SK-N-SH treated with all-trans-retinoic acid at 6 μM for 48 hours (cell line): ENCODE data around the gene GPC6.

Experiments used
- ATAC-seq: fragments of 200-7000 bp; cut with Tn5 transposase; 3 replicates; pipeline ENCODE4 v1.9.1; 2020; ENCODE audit warnings: mild to moderate bottlenecking, moderate library complexity
- ARNTL ChIP-seq: fragments of 450-650 bp; formaldehyde crosslinking; IDR thresholded peaks from 2 replicates; pipeline ENCODE4 v1.5.0; 2020; ENCODE audit warnings: low read depth, mild to moderate bottlenecking, moderate library complexity, borderline replicate concordance
- CREB5 ChIP-seq: fragments of 250-450 bp; sonication (Bioruptor Pico); IDR thresholded peaks from 2 replicates; pipeline ENCODE4 v1.5.1; 2020; ENCODE audit warnings: low read depth, mild to moderate bottlenecking, moderate library complexity
- CSRNP3 ChIP-seq: fragments of 250-450 bp; sonication (Bioruptor Pico); IDR thresholded peaks from 2 replicates; pipeline ENCODE4 v1.5.1; 2021; ENCODE audit warnings: mild to moderate bottlenecking, moderate library complexity
- ESRRG ChIP-seq: fragments of 250-450 bp; sonication (Bioruptor Pico); IDR thresholded peaks from 2 replicates; pipeline ENCODE4 v1.6.1; 2021; ENCODE audit warnings: mild to moderate bottlenecking
- GLIS3 ChIP-seq: fragments of 250-450 bp; sonication (Bioruptor Pico); IDR thresholded peaks from 2 replicates; pipeline ENCODE4 v1.5.0; 2020; ENCODE audit warnings: mild to moderate bottlenecking, moderate library complexity
- ISL1 ChIP-seq: fragments of 250-450 bp; sonication (Bioruptor Pico); IDR thresholded peaks from 2 replicates; pipeline ENCODE4 v2.1.2; 2022; ENCODE audit warnings: mild to moderate bottlenecking, moderate library complexity
- PATZ1 ChIP-seq: fragments of 250-450 bp; sonication (Bioruptor Pico); IDR thresholded peaks from 2 replicates; pipeline ENCODE4 v1.8.0; 2020; ENCODE audit warnings: mild to moderate bottlenecking, moderate library complexity, borderline replicate concordance
- POU6F1 ChIP-seq: fragments of 250-450 bp; sonication (Bioruptor Pico); IDR thresholded peaks from 2 replicates; pipeline ENCODE4 v1.8.0; 2021; ENCODE audit warnings: low read depth, mild to moderate bottlenecking, moderate library complexity, borderline replicate concordance
- PPARA ChIP-seq: fragments of 250-450 bp; sonication (Bioruptor Pico); IDR thresholded peaks from 2 replicates; pipeline ENCODE4 v1.5.0; 2020; ENCODE audit warnings: mild to moderate bottlenecking, borderline replicate concordance
- RARB ChIP-seq: fragments of 250-450 bp; sonication (Bioruptor Pico); IDR thresholded peaks from 2 replicates; pipeline ENCODE4 v1.8.0; 2021; ENCODE audit warnings: mild to moderate bottlenecking, moderate library complexity
- SNAI2 ChIP-seq: fragments of 250-450 bp; sonication (Bioruptor Pico); IDR thresholded peaks from 2 replicates; pipeline ENCODE4 v1.5.0; 2020; ENCODE audit warnings: mild to moderate bottlenecking, moderate library complexity
- TCF4 ChIP-seq: fragments of 250-450 bp; sonication (Bioruptor Pico); IDR thresholded peaks from 2 replicates; pipeline ENCODE4 v1.8.0; 2021; ENCODE audit warnings: mild to moderate bottlenecking, moderate library complexity, borderline replicate concordance
- ZC3H10 ChIP-seq: fragments of 250-450 bp; sonication (Bioruptor Pico); IDR thresholded peaks from 2 replicates; pipeline ENCODE4 v1.5.1; 2021; ENCODE audit warnings: mild to moderate bottlenecking, moderate library complexity
- ZFP3 ChIP-seq: fragments of 250-450 bp; sonication (Bioruptor Pico); IDR thresholded peaks from 2 replicates; pipeline ENCODE4 v1.5.0; 2020; ENCODE audit warnings: mild to moderate bottlenecking, moderate library complexity
- ZFP30 ChIP-seq: fragments of 450-650 bp; formaldehyde crosslinking; IDR thresholded peaks from 2 replicates; pipeline ENCODE4 v1.5.0; 2022; ENCODE audit warnings: mild to moderate bottlenecking, moderate library complexity
- ZNF565 ChIP-seq: fragments of 450-650 bp; formaldehyde crosslinking; conservative IDR thresholded peaks from 2 replicates; pipeline ENCODE4 v1.5.0; 2020; ENCODE audit warnings: low read depth, mild to moderate bottlenecking, moderate library complexity
- ZNF70 ChIP-seq: fragments of 450-650 bp; formaldehyde crosslinking; IDR thresholded peaks from 2 replicates; pipeline ENCODE4 v1.5.0; 2020; ENCODE audit warnings: mild to moderate bottlenecking, moderate library complexity
- ZNF8 ChIP-seq: fragments of 450-650 bp; formaldehyde crosslinking; IDR thresholded peaks from 2 replicates; pipeline ENCODE4 v1.5.0; 2020; ENCODE audit warnings: mild to moderate bottlenecking, moderate library complexity

The GPC6 gene

GRCh38 chr13:94323764-94324758, 1097.5 kb downstream of the GPC6 start:
- TF ChIP-seq ZNF8 (CRISPR knock-in tag) (no peak), ZNF565 (CRISPR knock-in tag) (no peak), ESRRG (CRISPR knock-in tag) (no peak), ZC3H10 (no peak), ZFP30 (CRISPR knock-in tag) (no peak), PATZ1 (CRISPR knock-in tag) (no peak), PPARA (CRISPR knock-in tag) (no peak), ZFP3 (CRISPR knock-in tag) (no peak), ZNF70 (CRISPR knock-in tag) (no peak), ISL1 (no peak), CREB5 (CRISPR knock-in tag) (no peak), SNAI2 (CRISPR knock-in tag) (no peak), RARB (CRISPR knock-in tag) (no peak), GLIS3 (CRISPR knock-in tag) (no peak), ARNTL (no peak), TCF4 (CRISPR knock-in tag) (no peak)
- TF ChIP-seq, all 23 proteins: peak for 0
- no peak for ATAC-seq

- no peak for ATAC-seq
- no peak for TF ChIP-seq ZFP3 (CRISPR knock-in tag)
- no peak for TF ChIP-seq ISL1
- TF ChIP-seq PPARA (CRISPR knock-in tag), result no peak
- no peak for TF ChIP-seq CSRNP3 (CRISPR knock-in tag)
- no peak for TF ChIP-seq ARNTL
- no peak for TF ChIP-seq ZC3H10
- TF ChIP-seq SNAI2 (CRISPR knock-in tag), result no peak
- TF ChIP-seq POU6F1 (CRISPR knock-in tag), result no peak
- no peak for TF ChIP-seq CREB5 (CRISPR knock-in tag)
- TF ChIP-seq ZNF565 (CRISPR knock-in tag), result no peak
- TF ChIP-seq TCF4 (CRISPR knock-in tag), result no peak
- no peak for TF ChIP-seq ESRRG (CRISPR knock-in tag)
- no peak for TF ChIP-seq GLIS3 (CRISPR knock-in tag)
Observed at GRCh38 chr13:94324767-94325540, 1098.3 kb downstream of the GPC6 start.

- no peak for ATAC-seq
- TF ChIP-seq PATZ1 (CRISPR knock-in tag) (no peak), ZNF8 (CRISPR knock-in tag) (no peak), ZFP3 (CRISPR knock-in tag) (no peak)
Observed at GRCh38 chr13:94325650-94326049, 1099.0 kb downstream of the GPC6 start.
